Astrocyte (in vitro differentiated cells and primary cell): Measurements from ENCODE around the gene TLK2.

Experiments used
- EZH2 ChIP-seq: IDR thresholded peaks from 2 replicates; pipeline ENCODE4 v1.6.1; 2012; ENCODE audit warnings: mild to moderate bottlenecking, low read length, inconsistent platforms; ENCODE audit not compliant: insufficient read depth
- TF ChIP-seq, protein P1 (sequence below): IDR thresholded peaks from 2 replicates; pipeline ENCODE4 v1.5.1; 2011; ENCODE audit warnings: low read depth, mild to moderate bottlenecking, inconsistent platforms, low read length, moderate library complexity; ENCODE audit not compliant: insufficient read depth

DNA sequence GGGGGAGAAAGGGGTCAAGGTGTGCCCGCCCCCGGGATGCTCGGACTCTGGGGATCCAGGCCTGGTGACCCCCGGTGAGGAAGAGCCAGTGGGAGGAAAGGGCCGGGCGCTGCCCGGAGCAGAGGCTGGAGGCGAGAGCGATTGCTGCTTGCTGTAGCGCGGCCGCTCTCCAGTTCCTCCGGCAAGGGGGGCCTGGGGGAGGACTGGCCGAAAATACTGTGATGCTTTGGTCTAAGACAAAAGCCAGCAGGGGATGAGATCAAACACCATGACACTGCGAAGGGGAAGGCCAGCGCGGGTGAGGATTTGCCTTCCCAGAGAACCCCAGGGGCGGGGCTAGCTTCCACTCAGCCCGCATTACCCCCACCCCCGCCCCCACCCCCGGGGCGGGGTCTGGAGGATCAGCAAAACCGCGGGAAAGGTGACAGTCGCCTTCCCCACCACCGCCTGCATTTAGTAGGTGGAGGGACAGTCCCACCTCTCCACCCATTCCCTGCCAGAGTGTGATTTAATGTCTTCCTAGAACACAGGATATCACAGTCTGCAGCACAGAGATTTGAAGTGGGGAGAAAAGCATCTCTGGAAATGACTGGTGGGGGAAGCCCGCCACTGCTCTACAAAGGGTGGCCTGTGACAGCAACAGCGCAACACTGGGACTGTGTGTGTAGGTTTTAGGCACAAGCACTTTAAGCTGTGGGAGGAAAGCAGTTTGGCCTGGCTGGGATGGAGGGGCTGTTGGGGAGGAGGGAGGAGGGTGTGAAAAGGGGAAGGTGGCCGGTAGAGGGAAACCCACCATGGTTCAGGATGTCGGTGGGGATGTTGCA, 174.6 kb downstream of the TLK2 start:
- TF ChIP-seq, protein P1, sequence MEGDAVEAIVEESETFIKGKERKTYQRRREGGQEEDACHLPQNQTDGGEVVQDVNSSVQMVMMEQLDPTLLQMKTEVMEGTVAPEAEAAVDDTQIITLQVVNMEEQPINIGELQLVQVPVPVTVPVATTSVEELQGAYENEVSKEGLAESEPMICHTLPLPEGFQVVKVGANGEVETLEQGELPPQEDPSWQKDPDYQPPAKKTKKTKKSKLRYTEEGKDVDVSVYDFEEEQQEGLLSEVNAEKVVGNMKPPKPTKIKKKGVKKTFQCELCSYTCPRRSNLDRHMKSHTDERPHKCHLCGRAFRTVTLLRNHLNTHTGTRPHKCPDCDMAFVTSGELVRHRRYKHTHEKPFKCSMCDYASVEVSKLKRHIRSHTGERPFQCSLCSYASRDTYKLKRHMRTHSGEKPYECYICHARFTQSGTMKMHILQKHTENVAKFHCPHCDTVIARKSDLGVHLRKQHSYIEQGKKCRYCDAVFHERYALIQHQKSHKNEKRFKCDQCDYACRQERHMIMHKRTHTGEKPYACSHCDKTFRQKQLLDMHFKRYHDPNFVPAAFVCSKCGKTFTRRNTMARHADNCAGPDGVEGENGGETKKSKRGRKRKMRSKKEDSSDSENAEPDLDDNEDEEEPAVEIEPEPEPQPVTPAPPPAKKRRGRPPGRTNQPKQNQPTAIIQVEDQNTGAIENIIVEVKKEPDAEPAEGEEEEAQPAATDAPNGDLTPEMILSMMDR: no peak
- TF ChIP-seq EZH2: no peak
